ENCODE measurements around the gene AP1G2.

AP1G2 gene

DNA sequence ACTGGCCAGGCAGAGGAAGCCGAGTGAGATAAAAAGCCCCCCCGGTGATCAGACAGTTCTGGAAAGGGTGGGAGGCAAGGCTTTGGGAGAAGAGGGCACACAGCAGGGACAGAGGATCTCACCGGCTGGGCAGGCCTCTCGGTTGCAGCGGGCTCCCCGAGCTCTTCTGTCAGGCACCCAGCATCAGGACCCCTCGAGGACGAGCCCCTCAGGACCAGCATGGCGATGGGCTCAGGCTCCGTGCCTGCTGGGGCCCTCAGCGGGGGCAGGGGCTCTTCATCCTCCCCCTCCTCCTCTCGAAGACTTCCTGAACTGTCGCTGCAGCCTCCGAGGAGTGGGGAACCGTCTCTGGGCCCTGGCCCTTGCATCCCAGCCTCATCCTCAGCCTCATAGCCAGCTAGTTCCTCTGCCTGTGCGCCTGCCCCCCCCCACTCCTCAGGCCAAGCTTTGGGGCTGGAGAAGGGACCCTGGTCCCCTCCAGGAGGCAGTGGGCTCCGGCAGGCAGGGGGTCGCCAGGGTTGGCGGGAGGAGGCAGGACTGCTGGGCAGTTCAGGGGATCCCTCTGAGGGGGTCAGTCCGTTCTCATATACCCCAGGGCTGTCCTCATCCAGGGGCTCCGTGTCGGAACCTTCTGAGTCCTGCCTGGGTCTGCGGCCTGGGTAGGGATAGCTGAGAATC lies 3.4 kb upstream of the AP1G2 start:
- no peak for DNase-seq (ENCODE audit: low spot score)

DNA sequence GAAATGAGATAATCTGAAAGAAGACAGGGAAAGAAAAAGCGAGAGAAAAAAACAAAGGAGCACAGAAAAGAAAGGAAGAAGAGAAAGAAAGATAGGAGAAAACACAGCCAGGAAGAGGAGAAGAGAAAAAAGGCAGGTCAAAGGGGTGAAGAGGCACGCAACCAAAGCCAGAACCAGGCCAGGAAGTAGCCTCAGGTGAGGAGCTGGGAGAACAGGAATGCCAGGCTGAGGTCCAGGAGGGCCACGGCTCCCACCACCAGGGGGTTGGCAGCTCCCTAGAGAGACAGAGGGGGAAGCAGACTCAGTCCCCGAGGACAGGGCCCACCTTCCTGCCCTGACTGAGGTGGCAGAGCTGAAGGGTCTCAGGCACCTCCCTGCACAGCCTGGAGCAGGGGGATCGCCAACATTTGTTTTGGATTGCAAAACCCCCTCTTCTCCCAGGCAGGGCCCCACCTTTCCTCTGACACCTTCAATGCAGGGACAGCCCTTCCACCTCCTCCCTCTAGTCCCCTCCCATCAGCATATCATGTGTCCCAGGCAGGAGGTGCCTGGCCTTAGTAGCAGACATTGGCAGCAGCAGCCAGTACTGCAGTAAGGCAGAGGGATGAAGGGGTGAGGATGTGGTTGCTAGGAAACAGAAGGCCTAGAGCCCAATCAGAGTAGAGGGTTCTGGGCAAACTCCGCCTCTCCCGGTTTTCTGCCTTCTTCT lies 2.0 kb upstream of the AP1G2 start:
- DNase-seq (ENCODE audit: low spot score) = peak; percentile 62

DNA sequence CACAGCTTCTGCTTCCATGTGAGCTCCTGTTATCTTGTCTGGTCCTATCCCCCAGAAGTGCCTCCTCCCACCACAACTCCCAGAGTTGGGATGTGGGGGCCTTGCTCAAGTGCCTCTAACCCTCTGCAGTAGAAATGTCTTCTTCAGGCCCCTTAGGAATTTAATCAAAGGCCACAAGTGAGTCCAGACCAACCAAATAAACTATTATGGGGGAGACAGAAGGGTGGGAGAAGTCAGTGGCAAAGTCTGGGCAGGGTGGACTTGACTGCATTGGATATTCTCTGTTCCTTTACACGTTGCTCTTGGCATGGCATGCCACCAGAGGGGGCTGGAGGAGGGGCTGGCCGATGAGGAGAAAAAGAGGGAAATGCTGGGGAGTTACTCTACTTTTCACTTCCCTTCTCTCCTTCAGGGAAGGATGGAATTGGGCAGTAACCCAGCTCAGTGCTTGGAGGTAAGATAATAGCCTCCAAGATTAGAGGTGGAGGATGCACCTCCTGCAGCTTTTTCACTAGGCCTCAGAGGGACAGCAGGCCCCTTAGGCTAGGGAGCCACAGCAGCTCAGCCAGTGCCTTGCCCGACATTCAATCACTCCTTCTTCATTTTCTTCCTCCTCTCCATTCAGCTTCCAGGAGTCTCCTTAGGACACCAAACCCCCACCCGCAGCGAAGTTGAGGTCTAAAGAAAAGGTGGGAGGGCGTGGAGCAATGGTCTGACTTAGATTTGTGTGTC lies 1.2 kb upstream of the AP1G2 start:
- DNase-seq (ENCODE audit: low spot score) = no peak

DNA sequence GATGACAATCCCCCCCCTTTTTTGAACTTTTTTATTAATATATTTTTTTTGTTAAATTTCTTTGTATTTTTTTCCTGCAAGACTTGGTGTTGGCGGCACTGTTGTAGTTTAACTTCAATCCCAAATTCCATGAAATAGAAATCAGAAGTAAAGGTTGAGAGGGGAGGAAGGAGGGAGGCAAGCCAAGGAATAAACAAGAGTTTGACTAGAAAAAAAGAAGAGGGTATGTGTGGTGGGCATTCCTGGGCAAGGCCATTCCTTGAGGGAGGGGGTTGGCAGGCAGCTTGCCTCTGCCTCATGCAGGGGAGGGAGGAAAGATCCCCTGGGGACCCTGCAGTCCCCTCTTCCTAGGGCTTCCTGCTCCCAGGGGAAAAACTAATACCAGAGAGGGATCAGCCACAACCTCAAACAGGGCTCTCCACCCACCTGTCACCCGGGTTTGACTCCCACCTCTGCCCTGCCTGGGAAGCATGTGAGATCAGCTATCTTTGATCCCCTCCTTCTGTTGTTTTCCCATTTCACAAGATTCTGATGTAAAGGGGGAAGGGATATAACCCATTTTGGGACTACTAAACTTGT lies 519 bp upstream of the AP1G2 start:
- DNase-seq (ENCODE audit: low spot score) = no peak

DNA sequence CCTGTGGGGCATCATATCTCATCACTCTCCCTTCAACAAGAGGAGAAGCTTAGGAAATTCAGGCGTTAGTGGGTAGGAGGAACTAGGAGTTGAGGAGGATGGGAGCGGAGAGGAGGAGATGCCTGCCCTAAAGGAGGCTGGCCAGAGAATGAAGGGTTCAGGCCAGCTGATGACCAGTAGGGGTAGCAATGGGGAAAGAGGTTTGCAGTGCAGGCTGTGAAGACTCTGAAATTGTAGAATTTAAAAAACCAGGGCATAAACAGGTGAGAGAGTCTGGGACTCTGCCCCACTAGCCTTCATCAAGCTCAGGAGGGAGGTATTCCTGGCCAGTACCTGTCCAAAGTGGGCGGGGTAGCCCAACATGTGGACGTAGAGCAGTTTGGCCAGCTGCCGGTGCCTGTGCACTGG lies 809 bp downstream of the AP1G2 start:
- DNase-seq (ENCODE audit: low spot score) = no peak

DNA sequence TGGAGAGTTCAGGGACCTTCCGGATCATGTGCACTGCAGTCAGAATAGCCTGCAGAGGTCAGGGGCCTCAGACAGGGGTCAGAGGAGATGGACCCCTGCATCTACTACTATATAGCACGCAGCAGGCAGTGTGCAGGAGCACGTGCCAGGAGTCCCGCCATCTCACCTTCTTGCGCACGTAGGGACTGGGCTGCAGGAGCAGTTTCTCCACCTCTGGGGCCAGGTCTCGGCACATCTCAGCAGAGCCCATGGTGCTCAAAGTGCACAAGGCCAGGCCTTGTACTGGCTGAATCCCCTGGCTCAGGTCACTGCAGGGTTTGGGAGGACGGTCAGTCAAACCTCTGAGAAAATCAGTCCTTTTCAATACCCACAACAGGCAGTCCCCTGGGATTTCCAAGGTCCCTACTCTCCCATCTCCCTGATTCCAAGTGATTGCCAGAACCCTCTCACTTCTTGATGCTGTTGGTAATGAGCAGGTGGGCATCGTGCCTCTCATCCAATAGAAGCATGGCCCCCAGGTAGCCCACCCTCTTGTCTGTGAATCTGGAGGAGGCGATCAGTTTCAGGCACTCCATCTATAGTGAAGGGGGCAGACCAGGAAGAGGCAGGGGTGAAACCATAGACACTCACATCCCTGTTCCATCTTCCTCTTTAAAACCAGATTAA lies 1.3 kb downstream of the AP1G2 start:
- no peak for DNase-seq (ENCODE audit: low spot score)

DNA sequence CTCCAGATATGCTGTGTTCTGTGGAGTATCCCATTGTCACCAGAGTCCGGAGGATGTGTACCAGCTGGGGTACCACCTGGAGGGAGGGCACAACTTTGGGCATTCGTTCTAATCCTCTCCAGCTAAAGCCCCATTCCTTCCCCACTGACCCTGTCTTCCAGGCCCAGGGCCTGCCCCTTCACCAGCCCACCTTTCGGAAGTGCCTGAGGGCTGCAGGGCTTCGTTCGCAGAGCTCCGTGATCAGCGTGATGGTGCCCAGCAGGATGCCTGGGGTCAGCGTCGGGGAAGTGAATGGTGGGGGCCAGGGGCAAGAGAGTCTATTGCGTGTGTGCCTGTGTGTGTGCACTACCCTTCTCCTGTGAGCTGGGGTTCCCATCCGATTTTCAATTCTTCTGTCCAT lies 2.0 kb downstream of the AP1G2 start:
- DNase-seq (ENCODE audit: low spot score) = no peak

DNA sequence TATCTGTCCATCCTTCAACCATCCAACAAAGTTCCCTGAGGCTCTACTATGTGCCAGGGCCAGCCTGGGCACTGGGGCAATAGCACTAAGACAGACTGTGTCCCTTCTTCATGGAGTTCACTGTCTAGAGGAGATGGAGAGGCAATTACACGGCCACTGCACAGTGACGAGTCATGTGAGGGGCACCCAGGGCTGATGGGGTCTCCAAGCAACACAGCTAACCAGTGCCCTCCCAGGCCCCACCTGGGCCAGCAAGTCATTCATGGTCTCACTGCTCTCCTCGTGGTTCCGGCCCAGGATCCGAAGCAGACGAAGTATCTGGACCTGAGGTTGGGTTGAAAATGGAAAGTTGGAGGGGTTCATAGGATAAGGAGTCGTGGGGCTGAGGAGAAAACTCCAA lies 2.7 kb downstream of the AP1G2 start:
- no peak for DNase-seq (ENCODE audit: low spot score)

DNA sequence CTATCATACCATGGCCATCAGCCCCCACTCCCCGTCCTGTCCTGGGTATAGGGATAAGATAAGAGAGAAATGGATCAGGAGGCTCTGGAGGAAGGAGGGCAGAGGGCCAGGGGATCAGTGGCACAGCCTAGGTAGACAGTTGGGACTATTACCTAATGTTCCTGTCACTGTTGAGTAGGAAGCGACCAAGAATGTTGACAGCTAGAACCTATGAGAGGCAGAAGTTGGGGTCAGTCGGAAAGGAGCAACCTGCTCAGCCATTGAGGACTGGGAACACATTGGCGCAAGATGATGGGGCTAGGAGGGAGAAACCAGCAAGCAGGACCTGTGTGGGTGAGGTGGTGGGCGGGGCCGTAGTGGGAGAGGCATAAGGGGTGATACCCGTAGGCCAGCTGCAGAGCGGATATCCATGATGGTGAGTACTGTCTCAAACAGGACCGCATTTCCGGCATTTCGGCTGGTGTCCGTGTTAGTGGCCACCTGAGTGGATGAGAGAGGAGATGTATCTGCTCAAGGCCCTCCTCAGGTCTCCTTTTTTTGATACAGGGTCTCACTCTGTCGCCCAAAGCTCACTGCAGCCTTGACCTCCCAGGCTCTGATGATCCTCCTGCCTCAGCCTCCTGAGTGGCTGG lies 3.3 kb downstream of the AP1G2 start:
- DNase-seq (ENCODE audit: low spot score) = no peak

DNA sequence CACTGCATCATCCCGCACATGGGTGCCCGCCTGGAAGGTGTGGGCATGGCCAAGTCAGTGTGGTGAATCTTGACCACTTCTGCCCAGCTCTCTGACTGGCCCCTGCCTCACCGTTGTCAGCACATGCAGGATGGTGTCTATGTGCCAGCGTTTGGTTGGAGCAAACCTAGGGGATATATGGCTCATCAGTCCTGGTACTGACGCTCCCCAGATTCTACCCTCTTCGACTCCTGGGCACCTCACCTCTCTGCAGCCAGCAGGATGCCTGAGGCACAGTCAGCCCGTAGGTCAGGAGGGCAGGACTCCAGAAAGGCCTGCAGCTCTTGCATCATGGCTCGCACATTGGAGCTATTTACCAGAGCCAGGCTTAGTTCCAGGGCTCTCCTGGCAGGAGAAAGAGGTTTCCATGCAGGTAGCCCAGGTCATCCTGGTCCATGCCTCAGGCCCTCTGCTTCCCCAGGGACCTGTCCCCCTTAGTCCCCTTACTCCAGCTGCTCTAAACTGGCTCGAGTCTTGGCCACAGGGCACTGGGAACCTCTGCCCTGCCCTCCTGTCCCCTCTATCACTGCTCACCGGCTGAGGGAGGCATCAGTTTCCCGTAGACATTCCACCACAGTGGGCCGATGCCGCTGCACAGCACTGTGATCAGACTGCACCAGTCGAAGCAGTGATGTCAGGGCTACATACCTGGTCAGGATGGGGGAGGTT lies 4.0 kb downstream of the AP1G2 start:
- DNase-seq (ENCODE audit: low spot score) = no peak

DNA sequence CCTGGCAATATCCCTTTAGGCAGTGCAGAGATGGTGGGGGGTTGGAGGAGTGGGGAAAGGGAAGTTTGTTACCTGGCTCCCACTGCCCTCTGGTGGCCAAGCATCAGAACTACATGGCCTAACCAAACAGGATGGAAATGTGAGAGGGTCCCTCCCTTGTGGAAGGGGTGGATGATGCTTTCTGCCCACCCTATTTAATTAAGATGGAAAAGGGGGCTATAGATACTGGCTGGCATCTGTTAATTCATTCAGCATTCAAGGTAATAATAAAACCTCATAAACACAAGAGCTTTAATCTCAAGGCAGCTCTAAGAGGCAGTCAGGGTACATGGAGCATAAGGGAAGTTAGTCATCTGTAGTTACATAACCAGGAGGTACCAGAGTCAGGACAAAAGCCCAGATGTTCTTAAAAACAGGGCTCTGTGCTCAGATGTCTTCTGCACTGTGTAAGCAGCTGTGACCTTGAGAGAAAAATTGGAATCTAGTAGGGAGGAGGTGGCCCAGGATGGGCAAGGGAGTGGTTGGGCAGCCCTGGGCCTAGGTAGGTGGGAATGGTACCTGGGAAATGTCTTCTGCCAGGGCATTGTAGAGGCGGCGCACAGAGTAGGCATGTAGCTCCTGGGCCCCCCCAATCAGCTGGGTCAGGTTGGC lies 4.6 kb downstream of the AP1G2 start:
- DNase-seq (ENCODE audit: low spot score) = no peak

DNA sequence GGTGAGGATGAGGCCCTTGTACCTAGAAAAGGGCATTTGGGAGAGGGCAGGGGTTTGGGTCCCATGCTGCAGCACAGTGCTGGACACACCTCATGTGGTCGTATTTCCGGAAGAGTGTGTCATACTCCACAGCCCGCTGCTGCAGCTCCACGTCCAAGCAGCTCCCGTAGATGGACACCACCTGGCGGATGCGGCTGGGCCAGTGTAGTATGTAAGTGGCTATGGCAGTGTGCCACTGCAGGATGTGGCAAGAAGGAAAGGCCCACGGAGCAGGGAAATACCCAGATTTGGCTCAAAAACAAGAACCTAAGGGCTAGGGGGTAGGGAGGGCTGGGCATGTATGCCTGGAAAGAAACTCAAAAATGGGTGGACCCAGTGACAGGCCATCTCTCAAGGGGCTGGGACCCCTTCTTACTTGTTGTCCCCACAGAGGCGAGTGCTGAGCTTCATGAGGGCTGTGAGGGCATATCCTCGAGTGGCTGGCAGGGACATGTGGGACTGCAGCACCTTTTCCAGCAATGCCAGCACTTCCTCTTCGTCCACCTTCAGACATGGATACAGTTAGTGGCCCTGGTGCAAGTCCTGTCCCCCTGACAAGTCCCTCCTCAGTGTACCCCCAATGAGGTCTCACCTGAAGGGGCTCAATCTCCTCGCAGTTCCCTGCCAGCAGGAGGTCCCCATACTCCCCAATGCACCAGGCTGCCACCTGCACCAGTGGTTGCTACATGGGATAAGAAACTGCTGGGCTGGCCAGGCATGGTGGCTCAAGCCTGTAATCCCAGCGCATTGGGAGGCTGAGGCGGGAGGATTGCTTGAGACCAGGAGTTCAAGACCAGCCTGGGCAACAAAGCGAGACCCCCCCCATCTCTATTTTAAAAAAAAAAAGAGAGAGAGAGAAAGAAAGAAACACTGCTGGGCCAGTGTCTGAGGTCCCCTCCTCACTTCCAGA lies 5.4 kb downstream of the AP1G2 start:
- DNase-seq (ENCODE audit: low spot score) = no peak

DNA sequence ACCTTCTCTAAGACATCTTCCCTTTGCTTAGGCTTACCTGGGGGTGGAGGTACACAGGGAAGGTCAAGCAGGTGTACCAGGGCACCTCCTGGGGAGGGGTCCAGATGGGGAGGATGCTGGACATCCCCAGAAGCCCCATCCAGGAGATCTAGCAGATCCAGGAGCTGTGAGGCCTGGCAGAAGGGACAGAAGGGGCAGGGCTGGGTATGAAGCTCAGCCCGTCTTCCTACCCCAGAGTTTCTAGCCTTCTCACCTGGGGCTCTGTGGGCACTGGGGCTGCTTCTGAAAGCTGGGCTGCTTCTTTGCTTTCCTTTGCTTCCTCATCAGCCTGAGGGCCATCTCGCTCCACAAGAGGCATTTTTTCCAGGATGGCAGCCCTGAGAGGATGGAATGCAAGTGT lies 6.3 kb downstream of the AP1G2 start:
- DNase-seq (ENCODE audit: low spot score) = no peak

DNA sequence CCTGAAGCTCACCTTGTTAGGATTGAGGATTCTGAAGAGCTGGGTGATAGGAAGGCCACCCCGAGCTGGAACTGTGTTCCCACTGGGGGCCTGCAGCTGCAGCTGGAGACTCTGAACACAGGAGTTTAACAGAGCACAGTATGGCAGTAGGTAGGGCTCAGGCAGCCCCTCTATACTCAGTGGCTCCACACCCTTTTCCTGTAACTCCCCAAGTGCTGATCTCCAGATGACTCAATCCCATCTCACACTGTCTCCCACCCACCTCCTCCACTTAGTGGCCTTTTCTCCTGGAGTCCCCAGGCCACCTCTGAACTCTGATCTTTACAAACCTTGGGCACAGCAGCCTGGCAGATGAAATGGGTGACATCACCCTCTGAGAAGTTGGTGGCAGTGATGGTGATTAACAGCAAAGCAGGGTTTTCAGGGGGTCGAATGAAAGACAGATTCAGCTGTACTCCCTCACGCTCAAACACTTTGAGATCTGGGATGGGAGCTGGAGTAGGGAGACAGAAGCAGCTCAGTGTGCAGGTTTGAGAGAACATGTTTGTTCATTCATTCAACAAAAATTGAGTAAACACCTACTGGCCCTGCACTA lies 7.6 kb downstream of the AP1G2 start:
- no peak for DNase-seq (ENCODE audit: low spot score)

DNA sequence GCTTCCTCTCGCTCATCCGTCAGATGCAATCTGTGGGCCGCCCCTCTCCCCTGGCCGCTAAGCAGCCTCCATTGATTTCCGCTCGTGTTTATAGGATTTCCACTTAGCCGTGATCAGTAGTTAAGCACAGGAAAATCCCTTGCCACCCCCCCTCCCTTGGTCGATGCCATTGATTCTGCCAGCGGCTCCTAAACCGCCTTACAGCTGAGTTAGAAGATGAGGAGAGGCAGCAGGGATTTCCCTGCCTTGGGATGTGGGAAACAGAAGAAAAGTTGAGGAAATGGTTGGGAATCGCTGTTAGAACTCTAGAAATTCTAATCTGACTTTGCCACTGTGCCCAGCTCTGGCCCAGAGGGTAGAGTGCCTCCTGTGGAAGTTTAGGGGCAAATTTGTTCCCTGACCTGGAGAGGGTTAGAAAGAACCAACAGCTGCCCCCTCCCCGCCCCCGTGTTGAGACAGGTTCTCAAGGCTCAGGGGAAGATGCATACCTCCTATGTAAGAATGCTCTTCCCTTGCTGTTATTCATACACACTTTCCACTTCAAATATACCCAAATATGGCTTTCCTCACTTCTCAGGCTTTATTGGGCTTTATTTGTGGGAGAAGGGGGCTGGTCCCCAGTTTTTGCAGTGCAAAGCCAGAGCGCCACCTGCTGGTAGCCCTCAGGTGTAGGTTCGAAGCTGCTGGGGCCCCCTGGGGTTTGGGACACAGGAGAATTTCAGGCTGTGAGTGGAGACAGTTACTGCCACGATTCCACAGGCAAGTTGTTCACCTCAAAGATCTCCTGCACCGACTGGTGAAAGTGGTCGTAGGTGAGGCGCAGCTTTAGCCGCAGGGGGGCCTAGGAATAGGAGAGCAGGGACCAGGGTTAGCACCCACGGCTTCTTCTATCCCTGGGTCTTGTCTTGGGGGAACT lies 8.3 kb downstream of the AP1G2 start:
- no peak for DNase-seq (ENCODE audit: low spot score)

DNA sequence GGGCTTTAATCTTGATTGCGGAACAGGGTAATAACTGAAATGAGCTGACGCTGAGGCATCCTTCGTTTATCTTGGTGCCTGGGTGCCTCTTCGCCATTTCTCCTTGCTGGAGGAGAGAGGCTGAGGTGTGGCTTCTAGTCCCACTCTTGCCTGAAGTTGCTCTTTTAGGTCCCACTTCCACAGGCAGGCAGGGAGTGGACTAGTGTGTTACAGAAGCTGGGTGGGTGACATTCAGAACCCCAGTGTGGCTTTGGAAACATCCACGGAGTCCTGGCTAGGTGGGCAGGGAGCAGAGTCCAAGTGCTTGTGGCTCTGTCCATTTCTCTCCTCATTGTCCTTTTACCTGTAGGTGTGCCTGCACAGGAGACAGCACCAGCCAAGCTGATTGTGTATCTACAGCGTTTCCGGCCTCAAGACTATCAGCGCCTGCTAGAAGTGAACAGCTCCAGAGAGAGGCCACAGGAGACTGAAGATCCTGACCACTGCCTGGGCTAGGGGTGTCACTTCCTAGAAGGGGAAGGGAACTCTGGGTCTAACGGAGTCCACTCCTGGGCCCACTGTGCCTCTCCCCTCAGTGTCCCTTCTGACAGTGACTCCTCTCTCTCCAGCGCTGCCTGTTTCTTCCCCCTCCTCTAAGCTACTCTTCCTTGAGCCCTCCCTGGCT lies 9.1 kb downstream of the AP1G2 start:
- DNase-seq (ENCODE audit: low spot score) = no peak

DNA sequence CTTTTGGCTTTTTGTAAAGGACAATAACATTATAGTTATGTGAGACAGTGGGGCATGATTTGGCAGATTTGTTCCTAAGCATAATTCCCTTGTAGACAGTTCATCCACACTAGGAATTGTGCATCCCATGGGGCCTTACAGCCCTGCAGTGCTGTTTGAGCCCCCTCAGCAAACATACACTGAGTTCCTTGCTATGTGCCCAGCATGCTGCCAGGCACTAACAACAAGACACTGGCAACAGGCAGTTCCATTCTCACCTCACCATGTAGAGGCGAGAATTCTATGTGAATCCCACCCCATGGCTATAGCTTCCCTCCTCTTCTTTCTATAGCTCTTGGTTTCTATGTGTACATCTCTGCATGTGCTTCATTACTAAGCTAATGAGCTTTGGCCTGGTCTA lies 9.6 kb downstream of the AP1G2 start:
- DNase-seq (ENCODE audit: low spot score) = no peak

DNA sequence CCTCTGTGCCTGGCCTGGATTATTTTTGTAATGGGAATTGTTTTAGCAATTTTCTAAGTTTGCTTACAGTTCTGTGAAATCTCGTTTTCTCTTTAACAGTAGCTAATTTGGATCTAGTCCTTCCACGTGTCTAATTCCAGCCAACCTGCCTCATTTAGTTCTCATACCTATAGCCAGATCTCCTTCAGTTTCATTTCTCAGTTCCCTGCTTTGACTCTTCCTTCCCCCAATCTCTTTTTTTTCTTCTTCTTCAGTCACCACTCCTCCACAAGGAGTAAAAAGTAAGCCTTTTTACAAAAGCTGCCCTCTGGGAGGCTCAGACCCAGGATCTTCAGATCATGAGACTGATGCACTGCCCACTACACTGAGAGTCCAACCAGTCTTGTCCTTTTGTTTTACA lies 10.1 kb downstream of the AP1G2 start:
- no peak for DNase-seq (ENCODE audit: low spot score)
